Activated naive CD8-positive, alpha-beta T cell treated with anti-CD3 and anti-CD28 coated beads, Interleukin-2, amount 50 U/mL, for 24 hours (primary cell): ENCODE results near the gene DNAH7.

Experiments
- ATAC-seq: fragments of 150-1000 bp; cut with Tn5 transposase; one replicate; pipeline ENCODE4 v1.10.0; 2021
- DNase-seq: peaks from one replicate; pipeline ENCODE4 v3.0.0; 2021
- H3K27ac Mint-ChIP-seq: one replicate; pipeline ENCODE4 v1.8.0; 2021; ENCODE audit warnings: mild to moderate bottlenecking, mixed read lengths
- H3K27me3 Mint-ChIP-seq: one replicate; pipeline ENCODE4 v1.8.0; 2021; ENCODE audit warnings: mixed read lengths
- H3K36me3 Mint-ChIP-seq: one replicate; pipeline ENCODE4 v1.8.0; 2021; ENCODE audit warnings: low read depth, mixed read lengths
- H3K4me1 Mint-ChIP-seq: one replicate; pipeline ENCODE4 v1.8.0; 2021; ENCODE audit warnings: mixed read lengths
- H3K4me3 Mint-ChIP-seq: one replicate; pipeline ENCODE4 v1.8.0; 2021; ENCODE audit warnings: mild to moderate bottlenecking, moderate library complexity, mixed read lengths
- H3K9me3 Mint-ChIP-seq: one replicate; pipeline ENCODE4 v1.8.0; 2021; ENCODE audit warnings: mixed read lengths

DNAH7 gene

DNA sequence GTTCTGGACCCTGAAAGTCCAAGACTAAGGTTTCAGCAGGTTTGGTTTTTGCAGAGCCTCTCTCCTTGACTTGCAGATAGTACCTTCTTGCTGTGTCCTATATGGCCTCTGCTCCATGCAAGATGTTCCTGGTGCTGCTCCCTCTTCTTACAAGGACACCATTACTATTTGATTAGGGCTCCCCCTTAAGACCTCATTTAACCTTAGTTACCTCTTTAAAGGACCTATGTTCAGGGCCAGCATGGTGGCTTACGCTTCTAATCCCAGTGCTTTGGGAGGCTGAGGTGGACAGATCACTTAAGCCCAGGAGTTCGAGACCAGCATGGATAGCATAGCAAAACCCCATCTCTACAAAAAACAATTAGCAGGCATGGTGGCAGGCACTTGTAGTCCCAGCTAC, 232.6 kb downstream of the DNAH7 start:
- Mint-ChIP-seq H3K27me3 (no peaks in the 10 kb centered on the region), H3K4me3 (no peak overlapping the region), H3K9me3 (peaks cover 3% of the 10 kb centered on the region), H3K4me1 (no peaks in the 10 kb centered on the region), H3K27ac (no peak overlapping the region), H3K36me3 (no peaks in the 10 kb centered on the region)
- DNase-seq (no peak), ATAC-seq (no peak)

DNA sequence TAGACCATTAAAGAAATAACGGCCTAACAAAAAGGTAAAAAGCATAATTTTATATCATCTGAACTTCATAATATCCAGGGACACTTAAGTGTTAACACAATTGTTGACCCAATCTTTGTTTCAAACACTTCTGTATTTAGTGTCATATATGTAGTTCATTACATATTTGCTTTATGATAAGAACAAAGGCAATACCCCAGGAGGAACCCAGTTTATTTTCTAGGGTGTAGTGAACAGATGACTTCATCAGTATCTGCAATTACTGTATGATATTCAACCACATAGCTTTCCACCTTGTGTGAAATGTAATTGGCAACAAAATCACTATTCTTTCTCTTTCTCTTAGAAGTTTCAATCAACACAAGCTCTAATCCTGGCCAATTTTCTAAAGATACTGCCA, 233.8 kb downstream of the DNAH7 start:
- Mint-ChIP-seq H3K27ac (no peak overlapping the region), H3K4me1 (no peaks in the 10 kb centered on the region), H3K27me3 (no peaks in the 10 kb centered on the region), H3K4me3 (no peak overlapping the region), H3K36me3 (no peaks in the 10 kb centered on the region), H3K9me3 (peaks cover 3% of the 10 kb centered on the region)
- ATAC-seq (no peak), DNase-seq (no peak)

DNA sequence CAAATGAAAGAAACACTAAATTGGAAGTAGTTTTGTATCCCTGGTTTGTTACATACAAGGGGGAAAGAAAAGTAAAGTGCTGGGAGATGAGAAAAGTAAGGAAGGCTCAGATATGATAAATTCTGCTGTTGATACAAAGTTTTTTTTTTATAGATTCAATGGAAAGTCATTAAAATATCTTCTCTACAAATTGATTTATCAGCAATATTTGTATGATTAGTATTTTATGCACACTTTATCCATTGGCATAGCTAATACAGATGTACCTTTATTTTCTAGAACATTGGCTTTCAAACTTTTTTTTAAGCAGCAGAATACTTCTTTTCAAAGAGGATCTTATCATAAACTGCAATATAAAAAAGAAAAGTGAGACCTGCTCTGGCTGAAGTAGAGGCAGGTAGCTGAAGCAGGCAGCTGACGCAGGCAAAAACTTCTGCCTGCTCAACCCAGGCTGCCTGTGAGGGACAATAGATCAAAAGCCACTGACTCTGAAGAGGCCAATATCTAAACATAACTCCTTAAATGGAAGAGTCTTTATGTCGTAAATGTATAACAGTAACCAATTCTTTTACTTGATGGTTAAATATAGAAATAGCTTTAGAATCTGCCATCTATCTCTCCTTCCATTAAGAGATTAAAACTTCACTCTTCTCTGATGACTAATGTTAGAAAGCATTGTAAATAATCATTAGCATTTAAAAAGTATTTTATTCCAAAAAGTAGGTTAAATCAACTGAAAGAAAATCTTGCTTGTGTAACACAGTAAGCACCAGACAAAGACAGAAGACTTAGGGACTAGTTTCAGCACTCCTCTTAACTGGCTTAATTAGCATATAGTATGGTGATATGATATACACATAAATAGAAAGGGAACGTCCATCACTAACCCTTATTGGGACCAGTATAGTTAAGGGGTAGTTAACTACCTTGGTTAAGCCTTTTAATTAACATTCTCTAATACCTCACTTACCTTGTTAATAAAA, 237.4 kb downstream of the DNAH7 start:
- H3K36me3 Mint-ChIP-seq, result no peaks in the 10 kb centered on the region
- ATAC-seq, result no peak
- H3K4me3 Mint-ChIP-seq, result no peak overlapping the region
- H3K27ac Mint-ChIP-seq, result no peak overlapping the region
- no peaks in the 10 kb centered on the region for H3K9me3 Mint-ChIP-seq
- H3K4me1 Mint-ChIP-seq, result no peaks in the 10 kb centered on the region
- DNase-seq, result no peak
- H3K27me3 Mint-ChIP-seq, result no peaks in the 10 kb centered on the region

- H3K27ac Mint-ChIP-seq, result no peak overlapping the region
- H3K4me1 Mint-ChIP-seq, result peaks cover 5% of the 10 kb centered on the region
- no peaks in the 10 kb centered on the region for H3K36me3 Mint-ChIP-seq
- no peaks in the 10 kb centered on the region for H3K27me3 Mint-ChIP-seq
- DNase-seq, result no peak
- H3K4me3 Mint-ChIP-seq, result no peak overlapping the region
- ATAC-seq, result no peak
- no peaks in the 10 kb centered on the region for H3K9me3 Mint-ChIP-seq
These were observed 244.2 kb downstream of the DNAH7 start for GRCh38 chr2:195824478-195824877.

DNA sequence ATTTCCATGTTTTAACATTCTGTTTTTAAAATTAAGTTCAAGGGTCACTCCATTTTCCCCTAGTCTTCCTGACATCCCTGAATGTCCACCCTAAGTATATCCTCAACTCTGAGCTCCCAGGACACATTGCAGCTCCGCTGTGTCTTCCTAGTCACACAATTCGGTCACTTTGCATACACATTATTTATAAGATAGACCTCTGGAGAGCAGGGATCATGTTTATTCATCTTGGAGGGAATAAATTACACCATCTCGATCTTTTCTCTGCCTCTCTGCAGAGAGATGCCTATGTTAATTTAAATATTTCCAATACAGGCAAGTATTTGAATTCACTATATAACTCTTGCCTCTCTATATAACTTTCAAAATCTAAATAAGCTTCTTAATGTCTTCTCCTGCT, 245.4 kb downstream of the DNAH7 start:
- Mint-ChIP-seq H3K9me3 (no peaks in the 10 kb centered on the region), H3K27ac (no peak overlapping the region), H3K36me3 (no peaks in the 10 kb centered on the region), H3K27me3 (no peaks in the 10 kb centered on the region), H3K4me1 (peaks cover 5% of the 10 kb centered on the region), H3K4me3 (no peak overlapping the region)
- ATAC-seq (no peak), DNase-seq (no peak)

GRCh38 chr2:195821566-195821932, 247.1 kb downstream of the DNAH7 start:
- H3K27ac Mint-ChIP-seq, result no peak overlapping the region
- ATAC-seq (no peak), DNase-seq (no peak)
- no peaks in the 10 kb centered on the region for H3K27me3 Mint-ChIP-seq
- H3K9me3 Mint-ChIP-seq, result no peaks in the 10 kb centered on the region
- H3K4me1 Mint-ChIP-seq, result peaks cover 5% of the 10 kb centered on the region
- H3K36me3 Mint-ChIP-seq, result no peaks in the 10 kb centered on the region
- no peak overlapping the region for H3K4me3 Mint-ChIP-seq

GRCh38 chr2:195820867-195821565, 247.6 kb downstream of the DNAH7 start:
- no peaks in the 10 kb centered on the region for H3K9me3 Mint-ChIP-seq
- H3K36me3 Mint-ChIP-seq, result no peaks in the 10 kb centered on the region
- H3K4me1 Mint-ChIP-seq, result peaks cover 5% of the 10 kb centered on the region
- ATAC-seq (no peak), DNase-seq (no peak)
- H3K4me3 Mint-ChIP-seq, result no peak overlapping the region
- no peaks in the 10 kb centered on the region for H3K27me3 Mint-ChIP-seq
- H3K27ac Mint-ChIP-seq, result no peak overlapping the region

GRCh38 chr2:195820373-195820772, 248.3 kb downstream of the DNAH7 start:
- peaks cover 5% of the 10 kb centered on the region for H3K4me1 Mint-ChIP-seq
- no peak overlapping the region for H3K27ac Mint-ChIP-seq
- no peaks in the 10 kb centered on the region for H3K9me3 Mint-ChIP-seq
- ATAC-seq (no peak), DNase-seq (no peak)
- no peaks in the 10 kb centered on the region for H3K36me3 Mint-ChIP-seq
- no peaks in the 10 kb centered on the region for H3K27me3 Mint-ChIP-seq
- H3K4me3 Mint-ChIP-seq, result no peak overlapping the region

- H3K9me3 Mint-ChIP-seq, result no peaks in the 10 kb centered on the region
- peaks cover 5% of the 10 kb centered on the region for H3K4me1 Mint-ChIP-seq
- no peak for ATAC-seq
- DNase-seq, result no peak
- H3K27me3 Mint-ChIP-seq, result no peaks in the 10 kb centered on the region
- no peaks in the 10 kb centered on the region for H3K36me3 Mint-ChIP-seq
- no peak overlapping the region for H3K4me3 Mint-ChIP-seq
- H3K27ac Mint-ChIP-seq, result no peak overlapping the region
These were observed 249.4 kb downstream of the DNAH7 start for GRCh38 chr2:195819276-195819675.

- no peaks in the 10 kb centered on the region for H3K27me3 Mint-ChIP-seq
- no peaks in the 10 kb centered on the region for H3K9me3 Mint-ChIP-seq
- H3K36me3 Mint-ChIP-seq, result no peaks in the 10 kb centered on the region
- H3K27ac Mint-ChIP-seq, result no peak overlapping the region
- ATAC-seq, result no peak
- no peak for DNase-seq
- no peak overlapping the region for H3K4me3 Mint-ChIP-seq
- H3K4me1 Mint-ChIP-seq, result peaks cover 5% of the 10 kb centered on the region
These were observed 250.1 kb downstream of the DNAH7 start for GRCh38 chr2:195818526-195818925.

GRCh38 chr2:195818106-195818505, 250.5 kb downstream of the DNAH7 start:
- no peak for ATAC-seq
- H3K27ac Mint-ChIP-seq, result no peak overlapping the region
- H3K9me3 Mint-ChIP-seq, result no peaks in the 10 kb centered on the region
- H3K36me3 Mint-ChIP-seq, result no peaks in the 10 kb centered on the region
- H3K4me1 Mint-ChIP-seq, result peaks cover 5% of the 10 kb centered on the region
- no peak overlapping the region for H3K4me3 Mint-ChIP-seq
- DNase-seq, result no peak
- no peaks in the 10 kb centered on the region for H3K27me3 Mint-ChIP-seq

DNA sequence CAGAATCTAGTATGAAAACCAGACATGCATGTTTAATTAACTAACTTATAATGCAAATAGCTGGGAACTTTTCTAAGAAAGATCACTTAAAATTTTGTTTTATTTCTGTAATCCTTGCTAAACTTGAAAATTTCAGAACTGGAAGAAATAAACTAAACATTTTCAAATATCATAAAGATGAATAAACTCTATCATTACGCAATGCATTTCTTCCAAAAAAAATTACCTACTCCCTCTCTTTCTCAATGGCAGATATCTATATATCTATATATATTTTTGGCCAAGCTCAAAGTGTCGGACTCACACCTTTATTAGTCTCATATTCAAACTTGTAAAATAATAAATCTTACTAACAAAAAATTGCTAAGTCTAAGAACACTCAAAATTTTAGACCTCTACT, 253.6 kb downstream of the DNAH7 start:
- H3K9me3 Mint-ChIP-seq, result no peaks in the 10 kb centered on the region
- ATAC-seq (no peak), DNase-seq (no peak)
- no peaks in the 10 kb centered on the region for H3K4me1 Mint-ChIP-seq
- peaks cover 3% of the 10 kb centered on the region for H3K27me3 Mint-ChIP-seq
- H3K4me3 Mint-ChIP-seq, result no peak overlapping the region
- no peak overlapping the region for H3K27ac Mint-ChIP-seq
- no peaks in the 10 kb centered on the region for H3K36me3 Mint-ChIP-seq

DNA sequence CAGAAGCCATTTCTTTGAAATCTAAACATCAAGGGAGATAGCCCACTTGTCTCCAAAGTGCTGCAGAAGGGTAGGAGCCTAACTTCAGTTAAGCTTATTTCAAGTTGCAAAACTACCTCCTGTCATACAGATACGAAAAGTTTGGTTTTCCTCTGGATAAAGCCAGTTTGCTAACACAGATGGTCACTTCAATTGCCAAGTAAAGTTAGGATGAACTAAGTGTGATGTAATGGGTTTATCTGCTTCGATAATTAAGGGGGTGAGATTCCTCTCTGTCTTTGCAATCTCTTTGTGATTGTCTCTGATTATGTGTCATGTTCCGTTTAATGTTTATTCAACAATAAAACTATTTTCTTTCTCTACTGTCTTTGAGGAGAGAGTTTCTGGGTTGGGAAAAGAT, 255.2 kb downstream of the DNAH7 start:
- Mint-ChIP-seq H3K4me3 (no peak overlapping the region), H3K9me3 (no peaks in the 10 kb centered on the region), H3K4me1 (no peaks in the 10 kb centered on the region), H3K36me3 (no peaks in the 10 kb centered on the region), H3K27me3 (peaks cover 3% of the 10 kb centered on the region), H3K27ac (no peak overlapping the region)
- no peak for ATAC-seq
- DNase-seq, result no peak

DNA sequence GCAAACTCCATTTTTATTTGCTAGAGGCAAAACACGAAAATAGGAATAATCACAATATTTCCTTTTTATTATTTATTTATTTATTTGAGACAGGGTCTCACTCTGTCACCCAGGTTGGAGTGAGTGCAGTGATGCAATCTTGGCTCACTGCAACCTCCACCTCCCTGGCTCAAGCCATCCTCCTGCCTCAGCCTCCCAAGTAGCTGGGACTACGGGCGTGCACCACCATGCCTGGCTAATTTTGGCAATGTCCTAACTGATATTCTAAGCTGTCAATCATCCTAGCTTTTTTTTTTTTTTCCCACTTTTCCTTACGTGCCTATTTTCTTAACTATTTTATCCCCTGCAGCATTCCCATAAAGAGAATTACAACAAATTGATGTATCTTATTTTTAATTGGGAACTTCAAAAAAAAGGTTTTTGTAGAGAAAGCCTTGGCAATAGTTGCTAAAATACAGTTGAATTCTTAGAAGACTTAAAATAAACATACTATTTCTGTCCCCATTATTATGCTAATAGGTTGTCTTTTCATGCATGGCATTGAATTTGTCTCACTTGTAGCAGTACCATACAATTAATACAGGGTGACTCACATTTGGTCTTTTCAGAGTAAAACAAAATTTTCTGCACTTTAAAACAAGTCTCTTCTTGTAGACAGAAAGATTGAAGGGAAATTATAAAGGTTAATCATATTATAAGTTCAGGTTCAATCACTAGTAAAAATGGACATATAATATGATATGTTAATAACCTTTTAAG, 258.1 kb downstream of the DNAH7 start:
- Mint-ChIP-seq H3K36me3 (no peaks in the 10 kb centered on the region), H3K27ac (no peak overlapping the region), H3K9me3 (no peaks in the 10 kb centered on the region), H3K27me3 (peaks cover 3% of the 10 kb centered on the region), H3K4me1 (no peaks in the 10 kb centered on the region), H3K4me3 (no peak overlapping the region)
- DNase-seq, result no peak
- ATAC-seq, result no peak

DNA sequence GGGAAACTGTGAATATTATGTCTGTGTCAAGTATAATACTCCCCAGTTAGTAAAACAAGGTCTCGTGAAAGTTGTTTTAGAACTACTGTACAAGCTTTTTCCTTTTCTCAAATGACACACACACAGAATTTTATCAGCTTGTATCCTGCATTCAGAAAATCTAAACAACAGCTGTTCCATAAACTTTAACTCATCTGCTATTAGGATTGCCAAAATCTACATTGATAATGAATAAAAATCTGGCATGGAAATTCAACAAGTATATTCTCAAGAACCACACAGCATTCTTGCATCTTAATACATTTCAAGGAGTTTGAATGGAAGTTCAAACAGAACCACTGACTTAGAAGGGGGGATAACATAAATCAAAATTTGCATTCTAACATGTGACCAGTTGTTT, 260.4 kb downstream of the DNAH7 start:
- Mint-ChIP-seq H3K4me3 (no peak overlapping the region), H3K27me3 (peaks cover 3% of the 10 kb centered on the region), H3K36me3 (no peaks in the 10 kb centered on the region), H3K27ac (no peak overlapping the region), H3K9me3 (no peaks in the 10 kb centered on the region), H3K4me1 (no peaks in the 10 kb centered on the region)
- DNase-seq, result no peak
- ATAC-seq, result no peak
